PC-3 (cell line): ENCODE measurements around the gene HSPB1.

Experiments used
- EZH2phosphoT487 ChIP-seq: fragments of 300-600 bp; sonication (generic); IDR thresholded peaks from 2 replicates; pipeline ENCODE4 v1.6.1; 2018; ENCODE audit warnings: mild to moderate bottlenecking, antibody characterized with exemption, low read length, borderline replicate concordance
- TF ChIP-seq, protein P1 (sequence below): fragments of 300-600 bp; sonication (generic); conservative IDR thresholded peaks from 2 replicates; pipeline ENCODE4 v1.5.1; 2017; ENCODE audit warnings: antibody characterized with exemption, low read depth, mild to moderate bottlenecking, low read length

DNA sequence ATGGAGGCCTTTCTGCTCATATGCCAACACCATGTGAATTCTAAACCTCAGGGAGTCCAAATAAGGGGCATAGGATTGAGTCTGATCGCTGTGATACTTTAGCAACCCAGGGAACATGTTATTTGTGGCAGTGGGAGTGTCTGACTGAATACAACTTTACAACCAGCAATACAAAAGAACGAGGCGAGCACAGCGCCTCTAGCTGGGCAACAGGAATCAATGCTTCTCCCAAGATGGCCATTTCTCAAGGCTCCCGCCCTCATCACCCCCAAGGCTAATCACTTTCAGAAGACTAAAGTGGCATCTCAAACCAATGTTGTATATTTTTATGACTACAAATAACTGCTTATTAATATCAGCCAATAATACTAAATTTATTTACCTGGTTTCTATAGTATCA is 28.2 kb downstream of the HSPB1 start:
- TF ChIP-seq, protein P1, sequence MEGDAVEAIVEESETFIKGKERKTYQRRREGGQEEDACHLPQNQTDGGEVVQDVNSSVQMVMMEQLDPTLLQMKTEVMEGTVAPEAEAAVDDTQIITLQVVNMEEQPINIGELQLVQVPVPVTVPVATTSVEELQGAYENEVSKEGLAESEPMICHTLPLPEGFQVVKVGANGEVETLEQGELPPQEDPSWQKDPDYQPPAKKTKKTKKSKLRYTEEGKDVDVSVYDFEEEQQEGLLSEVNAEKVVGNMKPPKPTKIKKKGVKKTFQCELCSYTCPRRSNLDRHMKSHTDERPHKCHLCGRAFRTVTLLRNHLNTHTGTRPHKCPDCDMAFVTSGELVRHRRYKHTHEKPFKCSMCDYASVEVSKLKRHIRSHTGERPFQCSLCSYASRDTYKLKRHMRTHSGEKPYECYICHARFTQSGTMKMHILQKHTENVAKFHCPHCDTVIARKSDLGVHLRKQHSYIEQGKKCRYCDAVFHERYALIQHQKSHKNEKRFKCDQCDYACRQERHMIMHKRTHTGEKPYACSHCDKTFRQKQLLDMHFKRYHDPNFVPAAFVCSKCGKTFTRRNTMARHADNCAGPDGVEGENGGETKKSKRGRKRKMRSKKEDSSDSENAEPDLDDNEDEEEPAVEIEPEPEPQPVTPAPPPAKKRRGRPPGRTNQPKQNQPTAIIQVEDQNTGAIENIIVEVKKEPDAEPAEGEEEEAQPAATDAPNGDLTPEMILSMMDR: peak; percentile 43; the same call in 1 of the 2 replicates
- no peak for TF ChIP-seq EZH2phosphoT487
